ENCODE results near the gene ARAP2. TPM values are rescaled to one million over a fixed set of nuclear protein-coding genes. Genes with fewer than 3 reads are reported as not detected.

ARAP2 gene
- total RNA-seq, 1 experiment from 2014 or later, result 5.5 TPM

DNA sequence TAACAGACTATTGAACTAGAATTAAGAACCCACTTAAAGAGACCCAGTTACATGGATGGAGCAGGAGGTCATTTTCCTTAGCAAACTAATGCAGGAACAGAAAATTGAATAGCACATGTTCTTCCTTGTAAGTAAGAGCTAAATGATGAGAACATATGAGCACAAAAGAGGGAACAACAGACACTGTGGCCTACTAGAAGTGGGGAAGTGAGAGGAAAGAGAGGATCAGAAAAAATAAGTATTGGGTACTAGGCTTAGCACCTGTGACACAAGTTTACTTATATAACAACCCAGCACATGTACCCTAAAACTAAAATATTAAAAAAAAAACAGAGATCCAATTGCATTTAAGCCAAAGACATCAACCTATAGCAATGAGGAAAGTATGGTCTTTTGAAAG lies 26.2 kb downstream of the ARAP2 start:
- CTCF ChIA-PET, result no interaction called here
- intact Hi-C loops (cut with micrococcal nuclease; ENCODE audit: unreplicated experiment), result no loop called here
- H3K27me3 ChIP-seq (ENCODE audit: control insufficient read depth, insufficient read depth, low read length), result no peaks in the 10 kb centered on the region

DNA sequence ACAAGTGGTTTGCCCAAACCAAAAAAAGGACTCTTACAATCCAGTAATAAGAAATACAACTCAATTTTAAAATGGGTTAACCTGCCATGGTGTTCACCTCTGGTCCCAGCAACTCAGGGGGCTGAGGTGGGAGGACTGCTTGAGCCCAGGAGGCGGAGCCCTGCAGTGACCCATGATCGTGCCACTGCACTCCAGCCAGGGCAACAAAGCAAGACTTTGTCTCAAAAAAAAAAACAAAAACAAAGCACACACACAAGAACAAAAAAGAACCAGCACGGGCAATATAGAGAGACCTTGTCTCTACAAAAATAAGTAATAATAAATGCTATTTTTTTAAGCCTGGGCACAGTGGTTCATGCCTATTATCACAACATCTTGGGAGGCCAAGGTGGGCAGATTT lies 28.7 kb downstream of the ARAP2 start:
- no peak for DNase-seq (ENCODE audit: low read depth, low spot score)
- no peak overlapping the region for H3K27ac ChIP-seq (ENCODE audit: low read length)
- no peaks in the 10 kb centered on the region for H3K9me3 ChIP-seq (ENCODE audit: control insufficient read depth, insufficient read depth, low read depth, low read length)
- no peak overlapping the region for H3K4me3 ChIP-seq (ENCODE audit: low read depth in 2 of 2, low read length in 2 of 2)
- CTCF ChIA-PET, result no interaction called here
- intact Hi-C loops (cut with micrococcal nuclease; ENCODE audit: unreplicated experiment) (no loop called here), in situ Hi-C loops (cut with HindIII; ENCODE audit: low pct_unique_long_range_greater_than_20kb, low sequenced_read_pairs) (no loop called here)
- POLR2A ChIA-PET, result no interaction called here
- TF ChIP-seq TCF7L2 (IDR thresholded peaks at IDR 0.05; ENCODE audit: low read depth, low read length), result no peak
- TF ChIP-seq POLR2AphosphoS5 (IDR thresholded peaks at IDR 0.05; ENCODE audit: low read depth, low read length), result no peak
- TF ChIP-seq, protein P1, sequence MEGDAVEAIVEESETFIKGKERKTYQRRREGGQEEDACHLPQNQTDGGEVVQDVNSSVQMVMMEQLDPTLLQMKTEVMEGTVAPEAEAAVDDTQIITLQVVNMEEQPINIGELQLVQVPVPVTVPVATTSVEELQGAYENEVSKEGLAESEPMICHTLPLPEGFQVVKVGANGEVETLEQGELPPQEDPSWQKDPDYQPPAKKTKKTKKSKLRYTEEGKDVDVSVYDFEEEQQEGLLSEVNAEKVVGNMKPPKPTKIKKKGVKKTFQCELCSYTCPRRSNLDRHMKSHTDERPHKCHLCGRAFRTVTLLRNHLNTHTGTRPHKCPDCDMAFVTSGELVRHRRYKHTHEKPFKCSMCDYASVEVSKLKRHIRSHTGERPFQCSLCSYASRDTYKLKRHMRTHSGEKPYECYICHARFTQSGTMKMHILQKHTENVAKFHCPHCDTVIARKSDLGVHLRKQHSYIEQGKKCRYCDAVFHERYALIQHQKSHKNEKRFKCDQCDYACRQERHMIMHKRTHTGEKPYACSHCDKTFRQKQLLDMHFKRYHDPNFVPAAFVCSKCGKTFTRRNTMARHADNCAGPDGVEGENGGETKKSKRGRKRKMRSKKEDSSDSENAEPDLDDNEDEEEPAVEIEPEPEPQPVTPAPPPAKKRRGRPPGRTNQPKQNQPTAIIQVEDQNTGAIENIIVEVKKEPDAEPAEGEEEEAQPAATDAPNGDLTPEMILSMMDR (IDR thresholded peaks at IDR 0.05), result no peak
- no peak for ATAC-seq
- no peaks in the 10 kb centered on the region for H3K36me3 ChIP-seq (ENCODE audit: control insufficient read depth, insufficient read depth, low read length)
- H3K4me1 ChIP-seq (ENCODE audit: control insufficient read depth, insufficient read depth, low read length), result no peaks in the 10 kb centered on the region
- no TSS peak for BruUV-seq (replicated peaks)
- no peaks in the 10 kb centered on the region for H3K27me3 ChIP-seq (ENCODE audit: control insufficient read depth, insufficient read depth, low read length)

More for the DNA sequence above, 26.2 kb downstream of the ARAP2 start:
- TF ChIP-seq, protein P1 (IDR thresholded peaks at IDR 0.05), result no peak
- TF ChIP-seq, protein P2, sequence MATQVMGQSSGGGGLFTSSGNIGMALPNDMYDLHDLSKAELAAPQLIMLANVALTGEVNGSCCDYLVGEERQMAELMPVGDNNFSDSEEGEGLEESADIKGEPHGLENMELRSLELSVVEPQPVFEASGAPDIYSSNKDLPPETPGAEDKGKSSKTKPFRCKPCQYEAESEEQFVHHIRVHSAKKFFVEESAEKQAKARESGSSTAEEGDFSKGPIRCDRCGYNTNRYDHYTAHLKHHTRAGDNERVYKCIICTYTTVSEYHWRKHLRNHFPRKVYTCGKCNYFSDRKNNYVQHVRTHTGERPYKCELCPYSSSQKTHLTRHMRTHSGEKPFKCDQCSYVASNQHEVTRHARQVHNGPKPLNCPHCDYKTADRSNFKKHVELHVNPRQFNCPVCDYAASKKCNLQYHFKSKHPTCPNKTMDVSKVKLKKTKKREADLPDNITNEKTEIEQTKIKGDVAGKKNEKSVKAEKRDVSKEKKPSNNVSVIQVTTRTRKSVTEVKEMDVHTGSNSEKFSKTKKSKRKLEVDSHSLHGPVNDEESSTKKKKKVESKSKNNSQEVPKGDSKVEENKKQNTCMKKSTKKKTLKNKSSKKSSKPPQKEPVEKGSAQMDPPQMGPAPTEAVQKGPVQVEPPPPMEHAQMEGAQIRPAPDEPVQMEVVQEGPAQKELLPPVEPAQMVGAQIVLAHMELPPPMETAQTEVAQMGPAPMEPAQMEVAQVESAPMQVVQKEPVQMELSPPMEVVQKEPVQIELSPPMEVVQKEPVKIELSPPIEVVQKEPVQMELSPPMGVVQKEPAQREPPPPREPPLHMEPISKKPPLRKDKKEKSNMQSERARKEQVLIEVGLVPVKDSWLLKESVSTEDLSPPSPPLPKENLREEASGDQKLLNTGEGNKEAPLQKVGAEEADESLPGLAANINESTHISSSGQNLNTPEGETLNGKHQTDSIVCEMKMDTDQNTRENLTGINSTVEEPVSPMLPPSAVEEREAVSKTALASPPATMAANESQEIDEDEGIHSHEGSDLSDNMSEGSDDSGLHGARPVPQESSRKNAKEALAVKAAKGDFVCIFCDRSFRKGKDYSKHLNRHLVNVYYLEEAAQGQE (IDR thresholded peaks at IDR 0.05; ENCODE audit: insufficient read depth in 1 of 2, low read depth in 2 of 2, low read length in 1 of 2), result no peak
- TF ChIP-seq TCF7L2 (IDR thresholded peaks at IDR 0.05; ENCODE audit: low read depth, low read length) (no peak), SIN3A (IDR thresholded peaks at IDR 0.05; ENCODE audit: borderline replicate concordance, insufficient read depth, low read depth, low read length) (no peak), POLR2AphosphoS5 (IDR thresholded peaks at IDR 0.05; ENCODE audit: low read depth, low read length) (no peak)
- in situ Hi-C loops (cut with HindIII; ENCODE audit: low pct_unique_long_range_greater_than_20kb, low sequenced_read_pairs), result no loop called here
- ATAC-seq (no peak), DNase-seq (ENCODE audit: low read depth, low spot score) (no peak)
- no peak overlapping the region for H3K4me3 ChIP-seq (ENCODE audit: low read depth in 2 of 2, low read length in 2 of 2)
- no peaks in the 10 kb centered on the region for H3K36me3 ChIP-seq (ENCODE audit: control insufficient read depth, insufficient read depth, low read length)
- H3K27ac ChIP-seq (ENCODE audit: low read length), result no peak overlapping the region
- no peaks in the 10 kb centered on the region for H3K4me1 ChIP-seq (ENCODE audit: control insufficient read depth, insufficient read depth, low read length)
- no peaks in the 10 kb centered on the region for H3K9me3 ChIP-seq (ENCODE audit: control insufficient read depth, insufficient read depth, low read depth, low read length)
- no TSS peak for BruUV-seq (replicated peaks)
- POLR2A ChIA-PET, result no interaction called here

All from Panc1 (cell line).